IPS-NIHi11 (cell line): Measurements from ENCODE around the gene RABGAP1L.
A peak's percentile ranks its signal among the peaks of the same experiment; 100 is the strongest.
"Not testable (repeated sequence)": the region's sequence is repeated elsewhere in the genome, so short reads cannot be mapped to it uniquely, and the experiment has no call there.

Source experiments
- DNase-seq: peaks from one replicate; pipeline ENCODE4 v3.0.0; 2012; ENCODE audit warnings: mixed read lengths, low spot score

Gene RABGAP1L

DNA sequence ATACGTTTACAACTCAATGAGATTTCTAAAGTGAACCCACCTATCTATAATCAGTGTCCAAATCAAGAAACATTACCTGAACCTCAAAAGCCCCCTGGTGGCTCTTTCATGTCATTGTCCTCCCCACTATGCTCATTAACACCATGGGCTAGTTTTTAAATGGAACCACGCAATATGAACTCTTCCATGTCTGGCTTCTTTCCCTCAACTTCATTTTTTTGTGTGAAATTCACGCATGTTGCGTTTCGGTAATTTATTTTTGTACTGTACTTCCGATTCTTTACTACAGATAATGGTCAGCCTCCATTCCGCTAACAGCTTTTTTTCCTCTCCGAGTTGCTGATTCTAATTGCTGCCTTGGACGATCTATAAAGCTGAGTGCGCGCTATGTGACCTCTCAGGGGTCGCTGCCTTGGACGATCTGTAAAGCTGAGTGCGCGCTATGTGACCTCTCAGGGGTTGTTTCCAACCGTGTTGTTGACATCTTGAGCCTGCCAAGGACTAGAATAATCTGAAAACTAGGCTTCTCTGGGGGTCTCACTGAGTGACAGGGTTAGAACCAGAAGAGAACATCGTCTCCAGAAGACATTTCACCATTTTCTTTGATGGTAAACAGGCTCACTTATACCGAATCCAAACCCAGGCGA, 839.4 kb downstream of the RABGAP1L start:
- peak; percentile 39 for DNase-seq

DNA sequence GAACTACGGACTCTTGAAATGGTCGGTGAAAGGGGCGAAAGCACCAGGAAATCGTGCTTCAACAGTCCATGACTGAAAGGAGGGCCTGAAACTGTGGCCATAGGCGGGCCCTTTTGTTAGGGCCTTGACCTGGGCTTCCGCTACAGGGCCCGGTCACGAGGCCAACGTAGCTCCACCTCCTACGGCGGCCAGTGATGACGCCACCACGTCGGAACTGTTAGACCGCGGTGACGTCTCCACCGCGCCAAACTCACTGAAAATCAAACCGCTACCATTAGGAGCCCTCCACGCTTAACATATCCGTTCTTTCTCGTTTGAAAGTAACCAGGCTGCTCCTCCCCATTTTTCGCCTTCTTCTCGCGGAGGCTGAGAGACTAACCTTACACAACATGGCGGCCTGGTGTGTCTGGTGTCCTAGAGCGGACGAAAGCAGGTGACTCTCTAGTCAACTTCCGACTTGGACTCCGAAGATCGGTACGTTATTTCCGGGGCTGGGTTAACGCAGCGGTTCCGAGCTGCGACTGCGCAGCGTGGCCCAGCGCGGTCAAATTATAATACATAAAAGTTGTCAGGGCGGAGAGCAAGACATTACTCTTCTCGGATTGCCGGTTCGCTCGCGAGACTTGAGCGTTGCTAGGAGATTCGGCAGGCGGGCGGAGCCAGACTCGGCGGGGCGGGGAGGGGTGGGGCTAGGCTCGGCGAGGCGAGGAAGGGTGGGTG, 840.1 kb downstream of the RABGAP1L start:
- peak; percentile 95 for DNase-seq

DNA sequence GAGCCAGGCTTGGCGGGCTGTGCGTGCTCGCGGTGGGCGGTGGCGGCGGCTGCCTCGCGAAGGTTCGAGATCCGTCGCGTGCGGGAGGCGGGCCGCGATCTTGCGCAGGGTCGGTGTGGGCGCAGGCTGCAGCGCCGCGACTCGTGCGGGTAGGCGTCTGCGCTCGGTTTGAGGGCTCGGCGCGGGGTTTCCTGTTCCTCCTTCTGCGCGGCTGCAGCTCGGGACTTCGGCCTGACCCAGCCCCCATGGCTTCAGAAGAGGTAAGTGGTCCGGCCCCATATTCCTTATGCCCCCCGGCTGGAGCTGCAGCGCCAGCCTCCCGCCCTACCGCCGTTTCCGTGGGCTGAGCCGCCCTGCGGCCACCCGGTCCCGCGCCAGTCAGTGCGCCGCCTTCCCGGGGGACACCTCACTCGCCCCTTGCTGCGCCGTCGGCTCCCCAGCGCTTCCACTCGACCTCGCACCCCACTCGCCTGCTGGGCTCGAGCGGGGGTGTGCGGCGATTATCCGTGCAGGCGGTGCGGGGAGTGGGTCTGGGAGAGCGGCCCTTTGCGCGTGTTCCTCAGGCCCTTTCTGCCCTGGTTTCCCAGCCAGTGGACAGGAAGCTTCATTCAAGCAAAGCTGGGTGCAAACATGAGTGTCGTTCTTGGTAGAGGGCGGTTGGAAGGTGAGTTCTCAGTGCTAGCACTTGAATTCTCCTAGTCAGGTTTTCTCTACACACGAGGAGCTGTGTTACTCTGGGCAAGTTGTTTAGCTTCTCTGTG, 840.8 kb downstream of the RABGAP1L start, which contains the start of gene CACYBP:
Gene CACYBP, plus strand, starts transcription at position 12 of the 761 bp plus-strand sequence. Its CDS starts 234 bp downstream, at position 246.
- no peak for DNase-seq

DNA sequence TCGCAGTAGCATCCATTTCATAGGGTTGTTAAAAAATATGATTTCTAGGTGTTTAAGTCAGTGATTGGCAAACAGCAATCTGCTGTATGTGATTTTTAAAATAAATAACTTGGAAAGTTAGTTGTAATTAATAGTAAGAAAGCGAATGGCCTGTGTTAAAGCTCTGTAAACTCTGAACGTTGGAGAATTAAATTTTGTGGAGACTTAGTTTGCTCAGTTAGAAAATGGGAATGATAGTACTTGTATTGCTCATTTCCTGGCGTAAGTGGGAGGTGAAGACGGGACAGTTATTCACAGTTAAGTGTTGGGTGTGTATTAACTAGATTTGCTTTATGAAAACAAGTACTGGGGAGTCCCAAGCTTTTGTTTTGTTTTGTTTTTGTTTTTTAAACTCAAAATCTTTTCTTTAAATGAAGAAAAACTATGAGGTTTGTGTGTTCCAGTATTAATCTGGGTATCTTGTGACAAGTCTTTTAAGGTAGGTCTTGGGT, 841.4 kb downstream of the RABGAP1L start:
- DNase-seq = no peak

DNA sequence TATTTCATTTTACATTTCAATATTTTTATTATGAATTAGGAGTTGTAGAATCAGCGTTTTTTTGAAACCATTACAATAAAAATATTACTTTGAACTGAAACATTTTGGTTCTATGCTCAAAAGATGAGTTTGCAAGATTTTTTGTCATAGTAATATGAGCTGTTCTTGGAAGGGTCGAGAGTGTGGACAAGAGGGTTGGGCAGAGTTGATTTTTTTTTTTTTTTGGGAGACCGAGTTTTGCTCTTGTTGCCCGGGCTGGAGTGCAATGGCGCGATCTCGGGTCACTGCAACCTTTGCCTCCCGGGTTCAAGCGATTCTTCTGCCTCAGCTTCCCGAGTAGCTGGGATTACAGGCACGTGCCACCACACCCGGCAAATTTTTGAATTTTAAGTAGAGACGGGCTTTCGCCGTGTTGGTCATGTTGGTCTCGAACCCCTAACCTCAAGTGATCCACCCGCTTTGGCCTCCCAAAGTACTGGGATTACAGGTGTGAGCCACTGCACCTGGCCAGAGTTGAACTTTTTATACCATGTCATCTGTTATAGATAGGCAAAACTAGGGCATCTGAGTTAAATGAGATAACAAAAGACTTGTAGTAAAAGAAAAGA, 843.7 kb downstream of the RABGAP1L start:
- no peak for DNase-seq

DNA sequence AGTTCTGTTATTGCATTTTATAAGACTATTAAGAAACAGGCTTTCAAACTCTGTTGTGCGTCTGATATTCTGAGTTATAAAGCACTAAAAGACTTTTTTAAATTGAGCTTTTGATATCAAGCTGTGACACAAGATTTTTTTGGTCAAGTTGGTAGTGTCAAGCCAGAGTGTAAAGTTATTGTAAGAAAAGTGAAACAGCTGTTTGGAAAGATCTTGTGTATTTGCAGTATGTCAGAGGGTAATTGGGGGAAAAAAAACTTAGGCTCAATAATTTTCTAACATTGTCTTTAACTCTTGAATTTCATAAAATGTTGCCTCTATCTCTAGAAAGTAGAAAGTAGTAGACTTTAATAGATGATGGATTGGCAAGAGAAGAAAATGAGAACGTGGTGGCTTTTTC, 844.2 kb downstream of the RABGAP1L start:
- DNase-seq = no peak

DNA sequence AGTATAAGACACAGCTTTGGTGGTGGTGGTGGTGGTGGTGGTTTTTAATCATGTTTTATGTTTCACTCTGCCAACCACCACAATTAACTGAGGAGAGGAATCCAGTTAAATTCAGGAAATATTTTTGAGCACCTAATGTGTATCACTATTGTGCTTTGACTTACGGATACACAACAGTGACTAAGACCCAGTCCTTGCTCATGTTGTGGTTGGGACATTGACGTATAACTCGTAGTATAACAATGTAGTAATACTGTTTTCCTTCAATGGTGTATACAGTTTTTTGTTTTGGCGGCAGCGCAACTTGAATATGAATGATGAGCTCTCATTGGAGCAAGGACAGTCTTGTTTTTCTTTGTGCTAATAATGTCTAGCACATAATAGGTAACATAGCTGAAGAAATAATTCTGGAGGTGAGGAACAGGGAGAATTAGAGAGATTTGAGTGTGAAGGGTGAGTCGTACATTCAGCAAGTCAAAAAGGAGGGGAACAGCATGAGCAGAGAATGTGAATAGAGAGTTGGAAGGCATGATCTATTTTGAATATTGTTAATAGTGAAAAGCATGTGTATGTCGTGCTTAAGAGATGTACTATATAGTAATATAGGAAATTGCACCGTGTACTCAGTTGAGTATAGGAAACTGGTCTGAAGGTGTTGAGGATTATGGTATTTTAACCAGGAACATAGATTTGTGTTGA, 845.9 kb downstream of the RABGAP1L start:
- no peak for DNase-seq

DNA sequence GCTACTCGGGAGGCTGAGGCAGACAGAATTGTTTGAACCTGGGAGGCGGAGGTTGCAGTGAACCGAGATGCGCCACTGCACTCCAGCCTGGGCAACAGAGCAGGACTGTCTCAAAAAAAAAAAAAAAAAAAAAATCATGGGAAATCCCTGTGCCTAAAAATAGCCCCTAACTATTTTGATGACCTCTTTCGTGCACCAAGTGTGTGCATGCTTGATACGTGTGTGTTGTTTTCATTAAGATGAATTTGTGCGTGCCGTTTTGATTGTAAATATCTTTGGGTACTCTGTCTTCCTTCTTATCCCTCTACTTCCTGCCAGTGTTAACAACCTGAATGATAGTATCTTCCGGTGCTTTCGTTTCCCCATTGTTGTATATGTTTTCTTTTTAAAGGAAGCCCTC, 850.2 kb downstream of the RABGAP1L start:
- DNase-seq = no peak

DNA sequence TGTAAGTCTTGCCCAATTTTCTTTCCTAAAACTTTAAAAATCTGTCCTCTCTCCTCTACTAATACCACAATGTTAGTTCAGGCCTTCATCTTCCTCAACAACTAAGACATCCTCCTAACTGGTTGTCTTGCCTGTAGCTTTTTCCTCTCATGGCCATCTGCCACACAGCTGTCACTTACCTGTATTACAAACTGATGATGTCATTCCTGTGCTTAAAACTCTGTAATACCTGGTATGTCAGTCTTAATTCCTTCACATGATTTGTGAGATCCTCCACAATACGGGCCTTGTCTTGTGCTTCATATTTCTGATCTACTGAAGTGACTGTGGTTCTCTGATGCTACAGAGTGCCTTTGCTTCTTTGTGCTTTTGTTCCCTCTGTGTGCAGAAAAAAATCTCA, 854.1 kb downstream of the RABGAP1L start:
- DNase-seq = no peak

DNA sequence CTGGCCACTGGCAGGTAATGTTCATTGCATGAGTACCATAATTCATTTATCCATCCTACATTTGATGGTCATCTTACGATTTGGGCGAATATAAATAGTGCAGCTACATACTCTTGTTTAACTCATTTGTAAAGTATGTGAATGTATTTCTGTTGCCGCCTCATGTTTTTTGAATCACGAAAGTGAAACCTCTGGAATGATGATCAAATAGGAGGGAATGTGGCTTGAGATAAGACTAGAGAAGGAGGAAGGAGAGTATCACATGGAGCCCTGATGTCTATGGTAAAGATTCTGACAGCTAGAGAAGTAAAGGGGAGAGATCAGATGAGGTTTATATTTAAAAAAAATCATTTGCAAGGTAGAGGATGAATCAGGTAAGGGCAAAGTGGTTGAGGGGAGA, 855.9 kb downstream of the RABGAP1L start:
- DNase-seq = no peak

DNA sequence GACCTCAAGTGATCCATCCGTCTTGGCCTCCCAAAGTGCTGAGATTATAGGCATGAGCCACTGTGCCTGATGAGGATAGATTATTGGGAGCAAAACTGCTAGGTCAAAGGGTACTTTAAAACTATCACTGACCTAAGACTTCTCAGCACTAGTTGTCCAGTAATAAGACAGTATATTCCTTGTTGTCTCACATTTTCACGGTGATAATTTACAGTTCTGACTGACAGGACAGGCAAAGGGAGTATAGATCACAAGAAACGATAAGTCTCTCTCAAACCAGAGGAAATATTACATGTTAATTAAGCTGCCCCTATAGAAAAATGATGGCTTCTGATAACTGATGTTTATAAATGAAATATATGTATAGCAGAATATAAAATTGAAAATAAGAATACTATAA, 860.2 kb downstream of the RABGAP1L start:
- no peak for DNase-seq

DNA sequence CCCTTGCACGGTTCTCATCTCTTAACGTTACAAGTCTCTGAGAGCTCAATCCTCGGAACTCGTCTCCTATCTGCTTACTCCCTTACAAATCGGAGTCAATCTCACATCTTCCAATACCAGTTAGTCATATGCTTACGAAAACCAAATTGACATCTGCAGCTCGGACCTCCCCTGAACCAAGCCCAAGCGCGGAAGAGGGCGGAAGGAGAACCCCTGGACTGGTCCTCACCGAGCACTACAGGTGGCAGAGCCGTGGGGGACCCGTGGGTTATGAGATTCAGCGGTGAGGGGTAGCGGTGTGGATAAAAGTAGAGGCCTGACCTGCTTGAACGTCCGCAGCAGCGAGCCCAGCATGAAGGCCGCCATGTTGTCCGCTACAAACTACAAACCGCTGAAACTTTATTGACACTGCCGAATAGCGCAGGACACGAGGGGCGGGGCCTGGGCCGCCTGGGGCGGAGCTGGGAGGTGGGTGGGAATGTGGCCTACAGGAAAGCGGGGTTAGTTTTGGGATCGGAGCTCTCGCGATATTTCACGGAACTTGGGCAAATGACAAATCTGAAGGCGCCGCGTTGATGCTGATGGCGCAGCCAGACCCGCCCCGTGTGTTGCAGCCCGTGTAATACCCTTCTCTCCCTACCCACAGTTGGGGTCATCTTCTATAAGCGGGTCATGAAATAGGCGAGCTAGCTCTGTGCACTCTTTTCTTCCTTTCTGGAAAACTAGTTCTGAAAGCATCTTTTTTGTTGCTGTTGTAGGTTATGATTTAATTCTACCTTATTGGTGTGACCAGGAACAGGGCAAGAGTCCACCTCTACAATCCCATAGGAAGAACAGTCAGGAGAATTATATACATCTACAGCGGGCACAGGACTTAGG, 864.0 kb downstream of the RABGAP1L start, which contains the start of gene MRPS14:
Gene MRPS14, minus strand, starts transcription at position 383 of the 879 bp plus-strand sequence. Its CDS starts 17 bp downstream, at position 366.
- DNase-seq = peak; percentile 99

DNA sequence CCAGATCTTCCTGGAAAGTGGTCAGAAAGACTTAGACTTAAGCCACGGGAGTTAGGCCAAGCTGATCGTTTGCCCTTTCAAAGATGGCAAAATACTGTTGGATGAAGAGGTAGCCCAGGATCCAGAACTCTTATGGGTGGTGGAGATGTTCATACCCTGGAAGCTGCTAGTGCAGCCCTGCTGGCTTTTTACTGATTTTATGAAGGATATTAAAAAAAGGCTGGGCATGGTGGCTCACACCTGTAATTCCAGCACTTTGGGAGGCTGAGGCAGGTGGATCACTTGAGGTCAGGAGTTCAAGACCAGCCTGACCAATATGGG, 864.6 kb downstream of the RABGAP1L start:
- not testable (repeated sequence) for DNase-seq

DNA sequence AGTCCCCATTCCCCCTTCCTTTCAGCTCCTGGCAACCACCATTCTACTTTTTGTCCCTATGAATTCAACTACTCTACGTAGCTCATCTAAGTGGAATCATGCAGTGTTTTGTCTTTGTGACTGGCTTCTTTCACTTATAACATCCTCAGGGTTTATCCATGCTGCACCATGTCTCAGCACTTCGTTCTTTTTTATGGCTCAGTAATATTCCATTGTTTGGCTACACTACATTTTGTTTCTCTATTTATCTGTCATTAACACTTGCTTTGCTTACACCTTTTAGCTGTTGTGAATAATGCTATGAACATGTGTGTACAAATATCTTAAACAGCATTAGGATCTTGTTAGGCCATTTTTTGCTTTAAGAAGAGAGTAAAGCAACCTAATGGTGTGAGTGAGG, 865.5 kb downstream of the RABGAP1L start:
- DNase-seq = no peak

DNA sequence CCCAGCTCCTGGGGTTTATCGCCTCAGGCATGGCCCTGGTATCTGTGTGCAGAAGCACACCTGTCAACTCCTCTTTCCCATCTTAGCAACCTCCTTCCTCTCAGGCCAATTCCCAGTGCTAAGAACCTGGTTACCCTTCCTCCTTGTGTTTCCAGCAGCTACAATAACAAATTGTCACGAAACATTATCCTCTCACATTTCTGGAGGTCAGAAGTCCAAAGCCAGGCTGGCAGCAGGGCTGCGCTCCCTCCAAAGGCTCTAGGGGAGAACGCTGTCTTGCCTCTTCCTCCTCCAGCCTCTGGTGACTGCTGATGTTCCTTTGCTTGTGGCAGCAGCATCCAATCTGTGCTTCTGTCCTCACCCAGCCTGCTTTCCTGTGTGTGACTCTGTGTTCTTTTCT, 874.6 kb downstream of the RABGAP1L start:
- DNase-seq = no peak

DNA sequence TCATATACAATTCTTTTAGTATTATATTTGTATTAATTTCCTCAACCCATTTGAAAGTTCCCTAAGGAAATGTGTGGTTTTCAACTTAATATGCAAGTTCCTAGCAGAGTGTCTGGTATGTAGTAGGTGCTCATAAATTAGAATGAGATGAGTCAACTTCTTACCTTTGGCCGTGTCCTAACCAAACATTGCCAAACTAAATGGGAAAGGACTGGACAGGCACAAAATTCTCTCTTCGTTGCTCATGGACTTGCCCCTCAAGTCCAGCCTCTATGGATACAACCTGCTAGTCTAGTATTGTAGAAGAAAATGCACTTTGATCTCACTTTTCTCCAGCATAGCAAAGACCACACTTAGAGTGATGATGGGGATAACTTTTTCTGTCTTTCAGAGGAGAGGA, 875.5 kb downstream of the RABGAP1L start:
- no peak for DNase-seq

DNA sequence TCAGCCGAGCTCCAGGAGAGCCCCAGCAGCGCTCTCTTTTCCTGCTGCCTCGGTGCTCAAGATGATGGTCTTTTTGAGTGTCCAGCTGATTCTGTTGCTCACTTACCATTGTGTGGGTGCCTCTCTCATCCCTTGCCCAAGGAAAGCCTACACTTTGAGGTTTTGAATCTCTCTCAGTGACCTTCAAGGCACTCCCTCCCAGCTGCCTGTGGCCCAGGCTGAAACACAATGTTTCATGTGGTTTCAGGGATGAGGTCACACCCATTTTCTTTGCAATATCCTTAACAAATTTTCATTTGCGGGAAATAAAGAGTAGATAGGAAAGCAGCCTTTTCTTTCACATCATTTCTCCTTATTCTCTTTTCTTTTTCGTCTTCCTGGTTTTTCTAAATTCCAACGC, 876.5 kb downstream of the RABGAP1L start:
- no peak for DNase-seq

DNA sequence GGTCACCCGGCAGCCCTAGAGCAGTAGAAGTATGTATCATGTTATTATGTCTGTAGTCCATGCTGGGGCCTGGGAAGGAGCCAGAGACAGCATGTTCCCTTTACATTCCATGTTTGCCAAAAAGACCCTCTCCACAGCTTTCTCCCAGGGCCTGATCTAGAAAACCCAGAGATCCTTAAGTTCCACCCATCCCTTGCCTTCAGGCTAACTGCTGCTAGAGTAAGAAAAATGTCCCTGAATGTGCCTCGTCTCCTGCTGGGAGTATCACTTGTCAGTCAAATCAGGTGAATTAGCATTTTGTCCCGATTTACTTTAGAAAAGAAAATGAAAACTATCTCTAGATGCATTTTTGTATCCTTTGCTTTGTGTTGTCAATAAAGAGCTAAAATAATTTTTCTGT, 877.2 kb downstream of the RABGAP1L start:
- no peak for DNase-seq

DNA sequence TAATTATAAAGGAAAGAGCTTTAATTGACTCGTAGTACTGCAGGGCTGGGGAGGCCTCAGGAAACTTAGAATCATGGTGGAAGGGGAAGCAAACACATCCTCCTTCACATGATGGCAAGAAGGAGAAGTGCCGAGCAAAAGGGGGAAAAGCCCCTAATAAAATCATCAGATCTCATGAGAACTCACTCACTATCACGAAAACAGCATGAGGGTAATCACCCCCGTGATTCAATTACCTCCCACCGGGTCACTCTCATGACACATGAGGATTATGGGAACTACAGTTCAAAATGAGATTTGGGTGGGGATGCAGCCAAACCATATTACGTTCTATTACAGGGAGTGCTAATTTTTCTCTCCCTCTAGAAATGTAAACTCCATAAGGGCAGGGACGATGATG, 878.1 kb downstream of the RABGAP1L start:
- DNase-seq = no peak

DNA sequence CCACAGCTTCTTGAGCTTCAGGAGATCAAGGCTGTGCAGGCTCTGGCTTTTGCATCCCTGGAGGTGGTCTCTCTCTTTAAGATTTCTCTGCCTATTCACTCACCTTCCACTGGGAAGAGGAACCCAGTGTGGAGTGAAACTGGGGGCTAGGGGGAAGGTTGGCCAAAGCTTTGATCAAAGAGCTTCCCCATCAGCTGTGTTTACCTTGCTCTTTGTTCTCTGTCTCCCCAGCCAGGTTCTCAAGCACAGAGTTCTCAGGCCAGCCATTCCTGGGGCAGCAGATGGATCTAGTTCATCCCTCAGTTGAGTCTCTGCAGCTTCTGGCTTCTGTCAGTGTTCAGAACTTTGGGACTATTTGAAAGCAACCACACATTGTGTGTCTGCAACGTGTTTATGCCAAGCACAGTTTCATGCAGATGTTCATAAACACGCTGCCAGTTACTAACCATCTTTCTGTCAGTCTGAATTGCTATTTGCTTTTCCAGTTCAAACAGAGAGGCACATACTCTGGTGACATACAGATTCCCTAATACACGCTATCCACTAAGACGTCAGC, 881.1 kb downstream of the RABGAP1L start:
- DNase-seq = no peak
